Measurements from ENCODE around the gene CPPED1.

Gene CPPED1

DNA sequence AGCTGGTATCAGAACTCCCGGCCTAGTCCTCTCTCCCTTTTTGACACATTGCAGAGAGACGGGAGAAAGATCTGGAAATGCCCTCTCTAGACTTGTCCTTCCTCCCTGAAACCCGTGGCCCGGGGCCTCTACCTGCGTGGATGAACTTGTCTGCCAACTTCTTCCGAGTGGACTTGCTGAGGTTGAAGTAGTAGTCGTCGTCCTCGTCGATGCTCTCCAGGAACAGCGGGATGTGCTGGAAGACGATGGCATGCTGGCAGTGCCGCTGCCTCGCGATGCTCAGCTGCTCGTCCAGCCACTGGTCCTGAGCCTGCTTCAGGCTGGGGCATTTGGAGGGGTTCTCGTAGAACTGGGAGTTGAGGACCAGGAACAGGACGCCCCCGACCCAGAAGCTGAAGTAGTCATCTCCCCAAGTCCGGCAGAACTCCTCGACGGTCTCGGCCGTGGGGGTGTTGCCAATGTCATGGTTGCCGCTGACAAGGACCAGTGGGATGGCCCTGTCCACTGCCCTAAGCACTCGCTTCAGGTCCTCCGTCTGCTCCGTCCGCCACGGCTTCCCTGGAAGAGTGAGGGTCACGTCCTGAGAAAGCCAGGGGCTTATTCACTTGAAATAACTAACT is 99.1 kb downstream of the CPPED1 start:
- H3K4me3 ChIP-seq (ENCODE audit: low read depth, low read length), result no peak overlapping the region
- ChIA-PET CTCF (no interaction called here), POLR2A (no interaction called here)
- TF ChIP-seq, protein P1, sequence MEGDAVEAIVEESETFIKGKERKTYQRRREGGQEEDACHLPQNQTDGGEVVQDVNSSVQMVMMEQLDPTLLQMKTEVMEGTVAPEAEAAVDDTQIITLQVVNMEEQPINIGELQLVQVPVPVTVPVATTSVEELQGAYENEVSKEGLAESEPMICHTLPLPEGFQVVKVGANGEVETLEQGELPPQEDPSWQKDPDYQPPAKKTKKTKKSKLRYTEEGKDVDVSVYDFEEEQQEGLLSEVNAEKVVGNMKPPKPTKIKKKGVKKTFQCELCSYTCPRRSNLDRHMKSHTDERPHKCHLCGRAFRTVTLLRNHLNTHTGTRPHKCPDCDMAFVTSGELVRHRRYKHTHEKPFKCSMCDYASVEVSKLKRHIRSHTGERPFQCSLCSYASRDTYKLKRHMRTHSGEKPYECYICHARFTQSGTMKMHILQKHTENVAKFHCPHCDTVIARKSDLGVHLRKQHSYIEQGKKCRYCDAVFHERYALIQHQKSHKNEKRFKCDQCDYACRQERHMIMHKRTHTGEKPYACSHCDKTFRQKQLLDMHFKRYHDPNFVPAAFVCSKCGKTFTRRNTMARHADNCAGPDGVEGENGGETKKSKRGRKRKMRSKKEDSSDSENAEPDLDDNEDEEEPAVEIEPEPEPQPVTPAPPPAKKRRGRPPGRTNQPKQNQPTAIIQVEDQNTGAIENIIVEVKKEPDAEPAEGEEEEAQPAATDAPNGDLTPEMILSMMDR (IDR thresholded peaks at IDR 0.05; ENCODE audit: insufficient read depth, low read length, missing control alignments), result no peak
- DNase-seq (ENCODE audit: low read depth, low spot score), result no peak

DNA sequence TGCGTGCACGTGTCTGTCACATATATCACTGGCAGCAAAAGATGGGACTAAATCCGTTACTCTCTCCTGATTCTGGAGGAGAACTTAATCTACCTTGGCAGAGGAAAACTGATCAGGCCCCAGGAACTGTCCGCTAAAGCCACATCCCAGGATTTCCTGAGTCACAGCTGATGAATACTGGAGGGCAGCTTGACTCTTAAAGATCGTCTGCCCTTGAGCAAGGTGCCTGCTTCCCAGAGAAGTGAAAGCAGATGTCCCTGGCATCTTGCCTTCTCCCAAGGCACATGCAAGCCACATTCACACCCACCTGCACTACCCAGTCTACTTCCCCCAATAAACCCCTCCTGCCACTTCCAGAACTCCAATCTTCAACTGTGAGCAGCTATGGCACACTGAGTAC is 99.8 kb downstream of the CPPED1 start:
- ChIA-PET CTCF (no interaction called here), POLR2A (no interaction called here)
- no peak for DNase-seq (ENCODE audit: low read depth, low spot score)
- no peak overlapping the region for H3K4me3 ChIP-seq (ENCODE audit: low read depth, low read length)
- TF ChIP-seq, protein P1 (IDR thresholded peaks at IDR 0.05; ENCODE audit: insufficient read depth, low read length, missing control alignments), result no peak

DNA sequence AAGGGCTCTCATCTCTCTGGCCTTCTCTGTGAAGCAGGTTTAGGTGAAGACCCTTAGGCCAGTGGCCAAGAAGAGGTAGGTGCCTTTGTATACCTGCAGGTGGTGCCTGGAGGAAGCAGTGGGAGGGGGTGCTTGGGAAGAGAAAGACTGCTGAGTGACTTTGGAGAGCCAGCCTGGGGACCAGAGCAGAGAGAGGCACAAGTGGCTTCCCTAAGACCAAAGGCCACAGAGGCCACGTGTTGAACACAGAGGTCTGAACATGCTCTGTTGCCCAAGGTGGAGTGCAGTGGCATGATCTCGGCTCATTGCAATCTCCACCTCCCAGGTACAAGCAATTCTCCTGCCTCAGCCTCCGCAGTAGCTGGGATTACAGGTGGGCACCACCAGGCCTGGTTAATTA is 103.5 kb downstream of the CPPED1 start:
- H3K4me3 ChIP-seq (ENCODE audit: low read depth, low read length), result no peak overlapping the region
- ChIA-PET POLR2A (no interaction called here), CTCF (no interaction called here)
- TF ChIP-seq, protein P1 (IDR thresholded peaks at IDR 0.05; ENCODE audit: insufficient read depth, low read length, missing control alignments), result no peak
- no peak for DNase-seq (ENCODE audit: low read depth, low spot score)

DNA sequence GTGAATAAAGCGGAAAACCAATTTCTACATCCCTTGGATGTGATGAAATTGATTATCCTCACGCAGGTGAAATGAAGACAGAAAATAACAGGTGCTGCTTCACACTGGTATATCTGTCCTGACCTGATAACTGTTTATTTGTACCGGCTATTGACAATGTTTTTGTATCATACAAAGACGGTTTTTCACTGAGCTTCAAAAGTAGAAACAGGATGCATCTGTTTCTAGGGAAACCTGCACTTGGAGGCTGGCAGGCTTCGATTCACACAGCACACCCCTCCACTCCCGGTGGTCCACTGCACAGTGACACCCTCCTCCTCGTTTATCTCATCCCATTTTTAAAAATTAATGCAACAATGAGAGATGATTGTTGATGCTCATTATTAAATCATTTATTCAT is 104.5 kb downstream of the CPPED1 start:
- TF ChIP-seq, protein P1 (IDR thresholded peaks at IDR 0.05; ENCODE audit: insufficient read depth, low read length, missing control alignments), result no peak
- no peak overlapping the region for H3K4me3 ChIP-seq (ENCODE audit: low read depth, low read length)
- DNase-seq (ENCODE audit: low read depth, low spot score), result no peak
- POLR2A ChIA-PET, result no interaction called here
- CTCF ChIA-PET, result no interaction called here

DNA sequence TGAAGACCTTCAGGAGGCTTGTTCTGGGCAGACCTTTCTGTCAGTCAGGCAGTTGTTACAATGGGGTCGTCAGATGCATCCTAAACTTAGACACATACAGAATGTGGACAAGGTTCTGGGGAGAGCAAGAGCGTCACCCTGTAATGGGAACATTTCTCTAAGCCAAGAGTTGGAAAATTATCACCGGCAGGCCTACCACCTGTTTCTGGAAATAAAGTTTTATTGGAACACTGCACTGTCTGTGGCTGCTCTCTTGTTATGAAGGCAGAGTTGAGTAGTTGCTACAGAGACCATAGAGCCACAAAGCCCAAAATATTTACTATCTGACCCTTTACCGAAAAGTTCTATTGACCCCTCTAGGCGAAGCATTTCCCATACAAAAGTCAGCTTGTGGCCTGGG is 106.2 kb downstream of the CPPED1 start:
- ChIA-PET CTCF (no interaction called here), POLR2A (no interaction called here)
- no peak overlapping the region for H3K4me3 ChIP-seq (ENCODE audit: low read depth, low read length)
- TF ChIP-seq, protein P1 (IDR thresholded peaks at IDR 0.05; ENCODE audit: insufficient read depth, low read length, missing control alignments), result no peak
- no peak for DNase-seq (ENCODE audit: low read depth, low spot score)

DNA sequence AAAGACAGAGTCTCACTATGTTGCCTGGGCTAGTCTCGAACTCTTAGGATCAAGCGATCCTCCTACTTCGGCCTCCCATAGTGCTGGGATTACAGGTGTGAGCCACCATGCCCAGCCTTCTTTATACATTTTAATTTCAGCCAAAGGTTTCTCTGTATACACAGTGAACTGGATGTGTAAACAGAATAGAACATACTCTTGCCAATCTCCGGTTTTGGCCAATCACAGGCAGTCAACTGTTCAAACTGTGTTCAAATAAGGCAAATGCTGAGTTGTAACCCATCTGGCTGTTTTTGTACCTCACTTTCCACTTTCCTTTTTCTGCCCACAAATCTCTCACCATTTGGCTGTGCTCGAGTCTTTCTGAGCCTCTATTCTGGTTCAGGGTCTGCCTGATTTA is 108.2 kb downstream of the CPPED1 start:
- H3K4me3 ChIP-seq (ENCODE audit: low read depth, low read length), result no peak overlapping the region
- no peak for DNase-seq (ENCODE audit: low read depth, low spot score)
- ChIA-PET POLR2A (no interaction called here), CTCF (no interaction called here)
- TF ChIP-seq, protein P1 (IDR thresholded peaks at IDR 0.05; ENCODE audit: insufficient read depth, low read length, missing control alignments), result no peak

Data from AG04449 (cell line).